ENCODE results near the gene NFKBIB.

The NFKBIB gene

GRCh38 chr19:38907670-38908069, 7.9 kb downstream of the NFKBIB start:
- DNase-seq = no peak

- DNase-seq = no peak
Observed at GRCh38 chr19:38908911-38909310, 9.1 kb downstream of the NFKBIB start.

- no peak for DNase-seq
Observed at GRCh38 chr19:38910488-38910887, 10.7 kb downstream of the NFKBIB start.

- DNase-seq = no peak
Observed at GRCh38 chr19:38911388-38912001, 11.7 kb downstream of the NFKBIB start.

- no peak for DNase-seq
Observed at GRCh38 chr19:38912600-38913514, 13.1 kb downstream of the NFKBIB start.

- no peak for DNase-seq
Observed at GRCh38 chr19:38913958-38914357, 14.2 kb downstream of the NFKBIB start.

- DNase-seq = no peak
Observed at GRCh38 chr19:38915329-38916321, 15.9 kb downstream of the NFKBIB start.

- no peak for DNase-seq
Observed at GRCh38 chr19:38917516-38917915, 17.7 kb downstream of the NFKBIB start.

- no peak for DNase-seq
Observed at GRCh38 chr19:38917921-38918491, 18.2 kb downstream of the NFKBIB start.

- no peak for DNase-seq
Observed at GRCh38 chr19:38918526-38918925, 18.8 kb downstream of the NFKBIB start.

GRCh38 chr19:38919837-38920601, 20.2 kb downstream of the NFKBIB start:
- no peak for DNase-seq

GRCh38 chr19:38920602-38921419, 21.0 kb downstream of the NFKBIB start:
- DNase-seq = no peak

GRCh38 chr19:38921420-38922274, 21.9 kb downstream of the NFKBIB start:
- DNase-seq = no peak

GRCh38 chr19:38922482-38922881, 22.7 kb downstream of the NFKBIB start:
- no peak for DNase-seq

- no peak for DNase-seq
Observed at GRCh38 chr19:38924388-38924787, 24.6 kb downstream of the NFKBIB start.

- DNase-seq = no peak
Observed at GRCh38 chr19:38928391-38929001, 28.7 kb downstream of the NFKBIB start.

GRCh38 chr19:38929929-38930775, 30.4 kb downstream of the NFKBIB start, which contains the start of gene SARS2:
TSS of gene SARS2 (minus strand) at chr19:38930763. CDS start at chr19:38930736, 27 bp downstream.
- peak; percentile 97 for DNase-seq

- peak; percentile 100 for DNase-seq
Observed at GRCh38 chr19:38930776-38931520, 31.2 kb downstream of the NFKBIB start, which contains the start of gene MRPS12. TSS of gene MRPS12 (plus strand) at chr19:38930944. CDS start at chr19:38931295, 351 bp downstream.

Measured in NCI-H146 (cell line).